PC-3 (cell line): ENCODE data around the gene RPS16. TPM values are rescaled to one million over a fixed set of nuclear protein-coding genes. Genes with fewer than 3 reads are reported as not detected.
A peak's percentile ranks its signal among the peaks of the same experiment; 100 is the strongest.

ENCODE experiments used
- ATAC-seq: fragments of 200-7000 bp; cut with Tn5 transposase; 2 replicates; pipeline ENCODE4 v1.9.1; 2020; ENCODE audit warnings: mild to moderate bottlenecking, moderate library complexity
- BruUV-seq: library from RNA; stranded (reverse); fragments of 400-500 nt; replicated peaks from 2 replicates; lab custom pipeline; 2021; lab: Mats Ljungman, UMichigan
- CTCF ChIA-PET: fragments of 300-600 bp; sonication (Branson Sonifier 250); formaldehyde crosslinking; loops from one replicate; lab custom pipeline; 2022; ENCODE audit warnings: antibody characterized with exemption; lab: Charles Lee
- POLR2A ChIA-PET: fragments of 300-600 bp; sonication (Branson Sonifier 250); formaldehyde crosslinking; loops from one replicate; lab custom pipeline; 2022; ENCODE audit warnings: antibody characterized with exemption; ENCODE audit not compliant: unreplicated experiment; lab: Charles Lee
- DNase-seq: peaks from one replicate; pipeline ENCODE4 v3.0.0-alpha.2; 2015
- H2AFZ ChIP-seq: fragments of 300-600 bp; sonication (generic); 2 replicates; pipeline ENCODE4 v1.6.0; 2016; ENCODE audit warnings: antibody characterized with exemption, low read length
- H3F3A ChIP-seq: fragments of 300-600 bp; sonication (generic); one replicate; pipeline ENCODE4 v1.6.0; 2017; ENCODE audit warnings: antibody characterized with exemption, low read length, control low read depth, mild to moderate bottlenecking; ENCODE audit not compliant: unreplicated experiment
- H3K27ac ChIP-seq: fragments of 300-600 bp; sonication (generic); 2 replicates; pipeline ENCODE4 v1.5.1; 2016; ENCODE audit warnings: mild to moderate bottlenecking, low read length
- H3K27me3 ChIP-seq: fragments of 300-600 bp; sonication (generic); 2 replicates; pipeline ENCODE4 v1.6.1; 2016; ENCODE audit warnings: low read length, mixed read lengths
- H3K36me3 ChIP-seq: fragments of 300-600 bp; sonication (generic); 2 replicates; pipeline ENCODE4 v1.6.1; 2016; ENCODE audit warnings: low read depth, mixed run types, low read length, mixed read lengths
- H3K4me1 ChIP-seq: fragments of 300-600 bp; sonication (generic); 2 replicates; pipeline ENCODE4 v1.5.1; 2016; ENCODE audit warnings: low read length; ENCODE audit not compliant: insufficient read depth
- H3K4me2 ChIP-seq: fragments of 300-600 bp; sonication (generic); 2 replicates; pipeline ENCODE4 v1.6.0; 2016; ENCODE audit warnings: low read length
- H3K4me3 ChIP-seq: fragments of 300-600 bp; sonication (generic); 2 replicates; pipeline ENCODE4 v1.5.1; 2016; ENCODE audit warnings: mild to moderate bottlenecking, low read length, mixed read lengths
- H3K79me2 ChIP-seq: fragments of 300-600 bp; sonication (generic); 2 replicates; pipeline ENCODE4 v1.6.1; 2017; ENCODE audit warnings: low read length, mixed read lengths
- H3K9ac ChIP-seq: fragments of 300-600 bp; sonication (generic); 2 replicates; pipeline ENCODE4 v1.6.0; 2016; ENCODE audit warnings: mild to moderate bottlenecking, low read length
- H3K9me2 ChIP-seq: fragments of 300-600 bp; sonication (generic); replicated peaks from 2 replicates; pipeline ENCODE4 v1.6.1; 2016; ENCODE audit warnings: mixed run types, low read length, mixed read lengths
- H3K9me3 ChIP-seq: fragments of 300-600 bp; sonication (generic); 2 replicates; pipeline ENCODE4 v1.6.1; 2016; ENCODE audit warnings: low read length, mixed read lengths
- H4K20me1 ChIP-seq: fragments of 300-600 bp; sonication (generic); 2 replicates; pipeline ENCODE4 v1.6.1; 2016; ENCODE audit warnings: low read length, mixed read lengths
- EZH2 ChIP-seq: fragments of 300-600 bp; sonication (generic); IDR thresholded peaks from one replicate; pipeline ENCODE4 v1.6.1; 2017; ENCODE audit warnings: antibody characterized with exemption, mild to moderate bottlenecking, low read length; ENCODE audit not compliant: unreplicated experiment
- EZH2phosphoT487 ChIP-seq: fragments of 300-600 bp; sonication (generic); IDR thresholded peaks from 2 replicates; pipeline ENCODE4 v1.6.1; 2018; ENCODE audit warnings: mild to moderate bottlenecking, antibody characterized with exemption, low read length, borderline replicate concordance
- intact Hi-C: fragments of 100-400 bp; cut with micrococcal nuclease; formaldehyde crosslinking; loops from 2 replicates; pipeline ENCODE4 v1.9.0; 2023
- total RNA-seq: library from RNA; depleted of rRNA; stranded (reverse); fragments of >200 nt; gene quantifications from 2 replicates; pipeline ENCODE4 v1.2.3, GENCODE V29; 2014
- TF ChIP-seq, protein P1 (sequence below): fragments of 300-600 bp; sonication (generic); conservative IDR thresholded peaks from 2 replicates; pipeline ENCODE4 v1.5.1; 2017; ENCODE audit warnings: antibody characterized with exemption, low read depth, mild to moderate bottlenecking, low read length

RPS16 gene
- total RNA-seq, 1 experiment from 2014 or later, result 418 TPM

DNA sequence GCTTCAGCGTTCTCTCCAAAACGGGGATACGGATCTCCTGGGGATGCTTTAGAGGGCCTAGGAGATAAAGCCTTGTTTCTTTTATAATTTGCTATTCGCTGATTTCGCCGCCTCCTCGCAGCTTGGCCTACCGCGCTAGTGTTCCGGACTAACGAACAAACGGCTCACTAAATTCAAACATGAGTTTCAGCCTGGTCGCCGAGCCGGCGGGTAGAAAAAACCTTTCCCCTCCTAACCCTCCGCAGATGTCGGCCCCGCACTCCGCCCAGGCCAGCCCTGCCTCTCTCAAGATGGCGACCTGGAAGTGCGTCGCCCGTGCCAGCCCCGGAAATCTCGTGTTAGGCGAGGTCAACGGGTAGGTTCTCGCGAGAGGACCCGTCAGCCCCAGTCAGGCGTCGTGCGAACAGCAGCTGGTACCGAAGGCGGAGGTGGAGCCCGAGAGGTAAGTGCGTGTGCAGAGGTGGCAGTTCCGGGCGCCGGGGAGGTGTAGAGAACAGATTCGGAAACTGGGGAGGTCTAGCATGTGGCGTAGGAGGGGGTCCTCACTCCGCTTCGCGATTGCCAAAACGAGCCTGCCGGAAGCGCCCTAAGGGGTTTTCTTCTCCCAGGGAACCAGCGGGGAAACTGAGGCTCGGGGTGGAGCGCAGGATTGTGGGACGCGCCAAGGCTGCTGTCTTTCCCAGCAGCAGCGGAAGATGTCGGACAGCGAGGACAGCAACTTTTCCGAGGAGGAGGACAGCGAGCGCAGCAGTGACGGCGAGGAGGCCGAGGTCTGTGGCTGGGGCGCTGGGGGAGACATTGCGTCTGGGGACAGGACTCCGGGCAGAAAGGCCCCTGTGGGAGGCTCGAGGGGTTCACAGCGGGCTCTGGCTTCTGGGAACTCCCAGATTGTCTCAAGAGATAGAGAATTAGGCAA lies 9.7 kb upstream of the RPS16 start, which contains the start of gene SUPT5H:
SUPT5H (plus strand) TSS at position 387 of the 916 bp plus-strand sequence; CDS start at position 696, 309 bp downstream.
- Histone ChIP-seq H3K27ac (peak within 1 kb of the TSS; percentile 79), H3F3A (no peaks in the 10 kb centered on the region), H3K36me3 (peaks cover 2% of the 10 kb centered on the region; the same call in 1 of the 2 replicates), H2AFZ (peak within 1 kb of the TSS; percentile 71), H3K4me1 (peaks cover 30% of the 10 kb centered on the region), H3K9me3 (no peaks in the 10 kb centered on the region), H3K79me2 (peaks cover 61% of the 10 kb centered on the region), H3K9ac (peak within 1 kb of the TSS; percentile 97), H3K27me3 (no peaks in the 10 kb centered on the region), H3K9me2 (no peaks in the 10 kb centered on the region), H3K4me3 (peak within 1 kb of the TSS; percentile 93), H4K20me1 (peaks cover 14% of the 10 kb centered on the region; the same call in 1 of the 2 replicates), H3K4me2 (peak within 1 kb of the TSS; percentile 92)
- DNase-seq (peak; percentile 96), ATAC-seq (peak; percentile 90)
- POLR2A ChIA-PET, result interaction anchor here (1.0 kb wide), 1 partner anchor 10 kb away, joined by 4 read pairs; the partner anchor contains the start of gene RPS16
- BruUV-seq, result TSS peak; percentile 81
- intact Hi-C loops, result no loop called here
- TF ChIP-seq, protein P1, sequence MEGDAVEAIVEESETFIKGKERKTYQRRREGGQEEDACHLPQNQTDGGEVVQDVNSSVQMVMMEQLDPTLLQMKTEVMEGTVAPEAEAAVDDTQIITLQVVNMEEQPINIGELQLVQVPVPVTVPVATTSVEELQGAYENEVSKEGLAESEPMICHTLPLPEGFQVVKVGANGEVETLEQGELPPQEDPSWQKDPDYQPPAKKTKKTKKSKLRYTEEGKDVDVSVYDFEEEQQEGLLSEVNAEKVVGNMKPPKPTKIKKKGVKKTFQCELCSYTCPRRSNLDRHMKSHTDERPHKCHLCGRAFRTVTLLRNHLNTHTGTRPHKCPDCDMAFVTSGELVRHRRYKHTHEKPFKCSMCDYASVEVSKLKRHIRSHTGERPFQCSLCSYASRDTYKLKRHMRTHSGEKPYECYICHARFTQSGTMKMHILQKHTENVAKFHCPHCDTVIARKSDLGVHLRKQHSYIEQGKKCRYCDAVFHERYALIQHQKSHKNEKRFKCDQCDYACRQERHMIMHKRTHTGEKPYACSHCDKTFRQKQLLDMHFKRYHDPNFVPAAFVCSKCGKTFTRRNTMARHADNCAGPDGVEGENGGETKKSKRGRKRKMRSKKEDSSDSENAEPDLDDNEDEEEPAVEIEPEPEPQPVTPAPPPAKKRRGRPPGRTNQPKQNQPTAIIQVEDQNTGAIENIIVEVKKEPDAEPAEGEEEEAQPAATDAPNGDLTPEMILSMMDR, result no peak
- TF ChIP-seq EZH2 (no peak), EZH2phosphoT487 (no peak)
- CTCF ChIA-PET, result interaction anchor here (0.7 kb wide), 1 partner anchor 87 kb away, joined by 4 read pairs; no protein-coding TSS in a partner anchor

GRCh38 chr19:39444598-39445195 lies 8.9 kb upstream of the RPS16 start:
- TF ChIP-seq, protein P1, result no peak
- TF ChIP-seq EZH2phosphoT487 (no peak), EZH2 (no peak)
- H3K79me2 ChIP-seq, result peaks cover 53% of the 10 kb centered on the region

More at GRCh38 chr19:39444598-39445195, 8.9 kb upstream of the RPS16 start:
- H3K4me3 ChIP-seq, result peak overlapping the region; percentile 93
- no peaks in the 10 kb centered on the region for H3K9me2 ChIP-seq
- peak overlapping the region; percentile 97 for H3K9ac ChIP-seq
- no peaks in the 10 kb centered on the region for H3K9me3 ChIP-seq
- H2AFZ ChIP-seq, result peak overlapping the region; percentile 71
- peak overlapping the region; percentile 92 for H3K4me2 ChIP-seq
- peaks cover 30% of the 10 kb centered on the region for H3K4me1 ChIP-seq
- H3F3A ChIP-seq, result no peaks in the 10 kb centered on the region
- ChIA-PET POLR2A (interaction anchor here (1.0 kb wide), 1 partner anchor 9 kb away, joined by 4 read pairs; the partner anchor contains the start of gene RPS16), CTCF (interaction anchor here (0.7 kb wide), 1 partner anchor 88 kb away, joined by 4 read pairs; no protein-coding TSS in a partner anchor)
- BruUV-seq, result TSS peak; percentile 96
- DNase-seq (no peak), ATAC-seq (no peak)
- H3K27ac ChIP-seq, result peak overlapping the region; percentile 79
- H4K20me1 ChIP-seq, result peaks cover 14% of the 10 kb centered on the region; the same call in 1 of the 2 replicates
- H3K36me3 ChIP-seq, result peaks cover 2% of the 10 kb centered on the region; the same call in 1 of the 2 replicates
- intact Hi-C loops, result no loop called here
- H3K27me3 ChIP-seq, result no peaks in the 10 kb centered on the region
